GM19193 (cell line): ENCODE results near the gene ANKHD1.

Source experiments
- POLR2A ChIP-seq: IDR thresholded peaks from 4 replicates; pipeline ENCODE4 v1.6.1; 2011; ENCODE audit not compliant: insufficient read depth, insufficient read length; ENCODE audit errors: extremely low read depth

Gene ANKHD1

GRCh38 chr5:140544986-140545385, 143.4 kb downstream of the ANKHD1 start:
- TF ChIP-seq POLR2A: no peak

- TF ChIP-seq POLR2A: no peak
These were observed 144.0 kb downstream of the ANKHD1 start for GRCh38 chr5:140545606-140546005.

- no peak for TF ChIP-seq POLR2A
These were observed 145.3 kb downstream of the ANKHD1 start for GRCh38 chr5:140546851-140547507.

- TF ChIP-seq POLR2A: peak; percentile 47
These were observed 146.1 kb downstream of the ANKHD1 start, which contains the start of gene EIF4EBP3 for GRCh38 chr5:140547508-140548299. Gene EIF4EBP3 (plus strand): TSS chr5:140547662. CDS start chr5:140547738, 76 bp downstream.

- TF ChIP-seq POLR2A: no peak
These were observed 146.7 kb downstream of the ANKHD1 start for GRCh38 chr5:140548300-140548688.

GRCh38 chr5:140548791-140549190, 147.2 kb downstream of the ANKHD1 start:
- TF ChIP-seq POLR2A: no peak

GRCh38 chr5:140549237-140550144, 147.9 kb downstream of the ANKHD1 start:
- TF ChIP-seq POLR2A: no peak

- no peak for TF ChIP-seq POLR2A
These were observed 148.8 kb downstream of the ANKHD1 start for GRCh38 chr5:140550147-140551079.

- TF ChIP-seq POLR2A: no peak
These were observed 150.2 kb downstream of the ANKHD1 start for GRCh38 chr5:140551872-140552271.

GRCh38 chr5:140553657-140554056, 152.0 kb downstream of the ANKHD1 start:
- TF ChIP-seq POLR2A: no peak

- TF ChIP-seq POLR2A: no peak
These were observed 152.8 kb downstream of the ANKHD1 start for GRCh38 chr5:140554454-140554853.

GRCh38 chr5:140555747-140556312, 154.2 kb downstream of the ANKHD1 start:
- TF ChIP-seq POLR2A: peak; percentile 29

GRCh38 chr5:140556438-140556837, 154.8 kb downstream of the ANKHD1 start:
- no peak for TF ChIP-seq POLR2A
